Stimulated activated CD8-positive, alpha-beta memory T cell treated with anti-CD3 and anti-CD28 coated beads, Interleukin-12 subunit alpha, Interleukin-12 subunit beta, amount 100 ng/mL, for 1 hour (primary cell): Measurements from ENCODE around the gene CELSR2.
"Not testable (repeated sequence)": the region's sequence is repeated elsewhere in the genome, so short reads cannot be mapped to it uniquely, and the experiment has no call there.

Source experiments
- DNase-seq: peaks from one replicate; pipeline ENCODE4 v3.0.0-alpha.2; 2020; ENCODE audit warnings: low read depth

CELSR2 gene

GRCh38 chr1:109301874-109302273 lies 52.5 kb downstream of the CELSR2 start:
- DNase-seq: no peak

GRCh38 chr1:109304226-109304920 lies 55.0 kb downstream of the CELSR2 start:
- no peak for DNase-seq

GRCh38 chr1:109305991-109306390 lies 56.7 kb downstream of the CELSR2 start:
- not testable (repeated sequence) for DNase-seq

- no peak for DNase-seq
Measured at GRCh38 chr1:109306832-109307273, 57.5 kb downstream of the CELSR2 start, which contains the start of gene MYBPHL. Gene MYBPHL, minus strand, starts transcription at chr1:109307011. Its CDS starts 20 bp downstream, at chr1:109306991.

GRCh38 chr1:109307274-109308021 lies 58.1 kb downstream of the CELSR2 start:
- no peak for DNase-seq

- no peak for DNase-seq
Measured at GRCh38 chr1:109309347-109309746, 60.0 kb downstream of the CELSR2 start.

GRCh38 chr1:109312246-109312645 lies 62.9 kb downstream of the CELSR2 start:
- DNase-seq: no peak

GRCh38 chr1:109312978-109313775 lies 63.8 kb downstream of the CELSR2 start:
- no peak for DNase-seq

GRCh38 chr1:109314795-109315194 lies 65.5 kb downstream of the CELSR2 start:
- DNase-seq: no peak

- DNase-seq: no peak
Measured at GRCh38 chr1:109315288-109315687, 65.9 kb downstream of the CELSR2 start.

GRCh38 chr1:109316506-109316905 lies 67.2 kb downstream of the CELSR2 start:
- no peak for DNase-seq

- DNase-seq: no peak
Measured at GRCh38 chr1:109319114-109319513, 69.8 kb downstream of the CELSR2 start.

GRCh38 chr1:109322974-109323373 lies 73.6 kb downstream of the CELSR2 start:
- no peak for DNase-seq
